GM19455 (cell line): ENCODE results near the gene ADI1.
"Not testable (repeated sequence)": the region's sequence is repeated elsewhere in the genome, so short reads cannot be mapped to it uniquely, and the experiment has no call there.

Experiments
- ATAC-seq: cut with Tn5 transposase; IDR thresholded peaks from one replicate; pipeline ENCODE4 v1.9.1; 2021; ENCODE audit not compliant: unreplicated experiment

The ADI1 gene

DNA sequence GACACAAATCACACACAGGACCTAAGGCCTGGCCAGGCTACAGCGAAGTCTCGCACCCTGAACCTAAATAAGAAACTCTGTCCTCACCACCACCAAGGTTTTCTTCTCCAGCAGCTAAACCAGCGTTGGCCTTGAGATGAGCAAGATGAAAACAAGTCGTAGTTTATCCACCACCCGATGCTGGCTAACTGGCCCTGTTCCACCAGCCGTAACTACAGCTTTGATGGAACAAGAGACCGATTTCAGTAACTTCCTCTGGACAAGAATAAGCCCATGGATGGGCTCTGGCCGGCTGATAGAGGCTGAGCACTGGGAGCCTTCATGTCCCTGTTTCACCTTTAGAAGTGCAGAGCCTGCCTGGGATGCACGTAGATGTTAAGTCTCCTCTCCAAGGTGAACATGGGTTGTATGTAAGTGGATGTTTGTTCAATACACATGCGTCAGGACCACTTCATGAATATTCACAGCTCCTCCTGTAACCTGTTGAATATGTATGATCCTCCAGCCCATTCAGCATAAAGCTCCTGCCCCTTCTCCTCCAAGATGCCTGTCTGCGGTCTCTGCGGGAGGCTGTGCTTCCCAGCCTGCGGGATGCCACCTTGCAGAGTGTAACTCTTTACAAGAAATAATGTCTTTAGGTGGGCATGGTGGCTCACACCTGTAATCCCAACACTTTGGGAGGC is 24.2 kb downstream of the ADI1 start:
- ATAC-seq: no peak

DNA sequence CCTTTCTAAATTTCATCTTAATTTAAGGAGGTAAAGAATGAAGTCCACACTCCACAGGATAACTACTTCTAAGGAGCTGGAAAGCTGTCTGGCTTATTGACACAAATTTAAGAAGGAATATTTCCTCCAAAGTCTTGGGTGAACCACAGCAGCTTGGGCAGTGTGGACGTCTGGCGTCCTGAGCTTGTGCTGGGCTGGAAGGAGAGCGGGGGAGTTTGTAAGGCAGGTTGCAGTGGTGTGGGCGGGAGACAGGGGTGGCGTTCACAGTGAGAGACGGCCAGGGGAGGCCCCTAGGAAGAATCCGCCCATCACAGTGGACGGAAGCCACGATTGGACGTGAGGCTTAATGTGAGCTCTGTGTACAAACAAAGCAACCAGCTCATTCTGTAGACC is 25.7 kb downstream of the ADI1 start:
- no peak for ATAC-seq

DNA sequence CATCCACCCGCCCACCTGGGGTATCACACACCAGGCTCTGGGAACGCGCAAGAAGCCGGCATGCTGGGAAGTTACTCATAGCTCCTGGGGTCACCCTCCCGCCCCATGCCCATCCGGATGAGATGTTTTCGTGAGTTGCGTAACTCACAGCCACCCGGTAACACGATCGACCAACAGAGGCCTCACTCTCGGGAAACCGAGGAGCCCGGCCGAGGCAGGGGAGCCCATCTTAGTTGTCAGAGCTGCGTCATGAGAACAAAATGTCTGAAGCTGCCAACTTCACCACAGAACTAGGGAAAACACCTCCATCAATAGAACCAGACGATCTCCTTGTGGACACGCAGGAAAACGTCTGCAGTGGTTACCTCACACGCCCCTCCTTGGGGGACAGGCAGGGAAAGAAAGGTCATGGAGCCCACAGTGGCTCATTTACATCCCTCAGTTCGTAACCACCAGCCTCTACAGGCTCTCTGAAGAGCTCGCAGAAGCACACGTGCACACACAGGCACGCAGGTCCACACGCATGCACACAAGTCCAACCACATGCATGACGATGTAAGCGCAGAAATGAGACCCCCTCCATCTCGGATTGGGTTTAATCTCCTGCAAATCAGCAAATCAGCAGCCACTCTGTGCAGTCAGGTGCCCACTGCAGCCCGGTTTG is 26.2 kb downstream of the ADI1 start:
- ATAC-seq: no peak

DNA sequence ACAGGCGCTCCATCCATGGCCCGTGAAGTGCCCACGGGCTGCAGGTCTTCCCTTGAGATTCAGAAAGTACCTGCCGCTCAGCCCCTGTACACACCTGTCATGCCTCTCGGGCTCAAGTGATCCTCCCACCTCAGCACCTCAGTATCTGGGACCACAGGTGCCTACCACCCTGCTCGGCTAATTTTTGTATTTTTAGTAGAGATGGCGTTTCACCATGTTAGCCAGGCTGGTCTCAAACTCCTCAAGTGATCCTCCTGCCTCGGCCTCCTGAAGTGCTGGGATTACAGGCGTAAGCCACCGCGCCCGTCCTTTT is 26.9 kb downstream of the ADI1 start:
- not testable (repeated sequence) for ATAC-seq

DNA sequence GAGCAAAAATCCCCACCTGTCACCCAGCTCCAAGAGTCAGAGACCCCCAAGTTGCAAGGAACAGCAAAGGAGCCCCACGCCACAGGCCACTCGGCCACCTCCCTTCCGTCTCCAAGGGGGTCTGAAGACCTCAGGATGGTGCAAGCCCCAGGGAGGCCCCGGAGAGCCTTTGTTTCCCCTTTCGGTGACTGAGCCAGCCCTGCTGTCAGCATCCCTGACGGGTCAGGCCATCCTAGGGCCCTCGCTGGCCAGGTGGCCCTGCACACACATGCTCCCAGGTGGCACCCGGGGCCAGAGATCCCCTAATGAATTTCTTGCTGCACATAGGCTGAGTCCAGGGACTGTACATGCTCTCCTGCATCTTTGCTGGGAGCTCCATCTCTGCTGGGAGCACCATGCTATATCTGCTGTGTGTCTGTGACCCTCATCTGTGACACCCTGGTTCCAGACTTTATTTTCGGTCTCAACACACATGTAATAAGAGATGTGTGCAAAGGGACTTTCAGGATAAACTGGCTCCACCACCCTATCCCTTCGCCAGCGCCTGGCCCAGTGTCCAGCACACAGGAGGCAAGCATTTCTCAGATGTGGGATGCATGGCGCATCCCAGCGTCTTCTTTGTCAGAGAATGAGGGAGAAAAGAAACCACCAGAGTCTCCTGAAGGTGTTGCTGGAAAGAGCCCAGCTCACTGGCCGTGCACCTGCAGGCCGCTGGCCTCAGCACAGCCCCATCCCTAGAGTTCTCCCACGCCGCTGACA is 27.4 kb downstream of the ADI1 start:
- no peak for ATAC-seq

DNA sequence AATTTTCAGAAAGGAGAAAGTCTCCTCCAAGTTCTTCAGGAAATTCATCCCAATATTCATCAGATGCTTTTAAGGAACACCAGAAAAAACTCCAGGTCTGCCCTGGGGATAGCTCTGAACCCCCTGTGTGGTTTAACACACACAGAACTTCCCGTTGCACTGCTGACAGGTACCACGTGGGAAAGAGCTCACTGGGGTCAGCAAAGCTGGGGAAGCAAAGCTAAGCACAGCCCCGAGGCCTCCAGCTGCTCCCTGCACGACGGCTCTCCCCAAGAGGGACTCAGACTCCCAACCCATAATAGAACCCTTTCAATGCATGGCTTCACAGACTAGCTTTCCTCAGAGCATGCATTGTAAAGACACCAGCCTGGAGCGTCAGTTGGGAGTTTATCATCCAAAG is 28.0 kb downstream of the ADI1 start:
- no peak for ATAC-seq

DNA sequence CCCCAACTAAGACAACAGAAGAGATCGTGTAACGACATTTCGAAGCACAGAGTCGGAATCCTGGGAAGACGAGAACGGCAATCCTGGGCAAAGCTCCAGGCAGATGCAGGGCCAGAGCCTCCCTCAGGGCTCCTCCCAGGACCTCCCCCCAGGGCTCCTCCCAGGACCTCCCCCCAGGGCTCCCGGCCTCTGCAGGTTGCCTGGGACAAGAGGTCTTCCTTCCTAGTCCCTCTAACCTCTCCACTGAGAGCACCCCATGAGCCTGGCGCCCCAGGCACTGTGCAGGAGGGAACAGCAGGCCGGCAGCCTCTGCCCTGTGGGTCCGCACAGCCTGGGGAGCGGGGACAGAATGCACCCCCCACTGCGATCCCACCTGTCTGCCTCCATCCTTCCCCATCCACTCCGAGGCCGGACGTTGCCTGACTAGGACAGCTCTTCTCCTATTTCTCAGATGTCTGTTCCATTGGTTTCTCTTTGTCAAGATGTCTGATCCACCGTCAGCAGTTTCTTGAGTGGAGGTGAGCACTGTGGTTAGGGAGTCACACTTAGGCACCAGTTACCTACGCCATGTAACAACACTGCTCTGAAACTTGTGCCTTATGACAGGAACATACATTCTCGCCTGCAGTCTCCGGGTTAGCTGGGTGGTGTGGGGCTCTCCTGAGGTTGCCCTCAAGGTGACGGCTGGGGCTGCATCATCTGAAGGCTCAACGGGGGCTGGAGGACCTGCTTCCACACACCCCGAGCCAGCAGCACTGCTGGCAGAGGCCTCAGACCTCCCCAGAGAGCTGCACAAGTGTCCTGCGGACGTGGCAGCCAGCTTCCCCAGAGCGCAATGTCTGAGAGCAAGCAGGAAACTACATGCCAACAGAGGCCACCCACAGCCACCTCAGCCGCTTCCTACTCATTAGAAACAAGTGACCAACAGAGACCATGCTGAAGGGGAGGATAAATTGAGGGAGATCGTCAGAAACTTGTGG is 28.9 kb downstream of the ADI1 start:
- no peak for ATAC-seq

DNA sequence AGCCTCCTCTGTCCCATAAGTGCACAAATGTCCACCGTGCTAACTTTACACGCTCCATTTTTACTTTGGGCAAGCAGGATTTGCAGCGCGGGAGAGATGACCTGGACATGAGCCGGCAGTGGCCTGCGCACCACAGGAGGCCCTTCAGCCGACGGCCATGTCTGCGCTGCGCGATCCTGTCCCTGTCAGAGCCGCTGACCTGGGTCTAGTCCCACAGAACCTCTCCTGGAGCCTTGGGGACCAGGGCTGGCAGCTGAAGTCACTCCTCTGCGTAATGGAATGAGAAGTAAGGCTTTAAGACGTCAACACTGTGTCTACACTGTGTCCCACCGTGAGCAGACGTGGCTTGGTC is 29.6 kb downstream of the ADI1 start:
- no peak for ATAC-seq

DNA sequence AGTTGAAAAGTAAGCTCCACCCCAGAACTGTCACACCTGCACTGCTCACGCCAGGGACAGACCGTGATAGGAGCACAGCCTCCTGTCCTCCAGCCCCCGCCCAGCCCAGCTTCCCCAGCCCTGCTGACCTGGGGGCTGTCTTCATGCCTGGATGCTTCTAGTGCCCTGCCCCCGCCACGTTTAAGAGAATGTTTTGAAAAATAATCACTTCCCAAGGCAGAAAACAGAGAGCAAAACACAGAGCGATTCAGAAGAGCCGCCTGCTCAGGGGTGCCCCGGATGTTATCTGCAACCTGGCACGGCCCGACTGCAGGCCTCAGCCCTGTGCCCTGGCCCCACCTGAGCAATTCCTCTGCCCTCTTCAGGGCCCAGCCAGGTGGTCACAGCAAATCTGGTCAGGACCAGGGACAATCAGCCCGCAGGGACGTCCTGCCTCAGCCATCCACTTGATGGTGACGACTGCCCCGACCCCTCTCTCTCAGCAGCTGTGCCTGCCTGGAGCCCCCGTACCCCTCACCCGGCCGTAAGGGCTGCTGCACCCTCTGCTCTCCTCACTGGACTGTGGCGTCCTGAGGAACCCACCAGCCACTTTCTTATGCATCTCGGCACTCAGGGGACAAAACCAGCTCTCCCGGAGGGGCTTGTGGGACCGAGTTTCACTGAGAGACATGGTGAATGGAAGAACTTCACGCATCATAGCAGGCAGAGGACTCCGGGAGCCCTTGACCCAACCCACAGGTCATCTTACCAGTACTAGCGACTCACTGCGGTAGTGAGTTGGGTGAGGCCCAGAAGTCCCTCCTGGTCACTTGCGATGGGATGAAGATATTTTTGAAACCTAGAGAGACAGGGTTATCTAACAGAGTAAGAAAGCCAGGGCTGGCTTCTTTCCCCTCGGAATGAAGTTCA is 30.2 kb downstream of the ADI1 start:
- no peak for ATAC-seq

DNA sequence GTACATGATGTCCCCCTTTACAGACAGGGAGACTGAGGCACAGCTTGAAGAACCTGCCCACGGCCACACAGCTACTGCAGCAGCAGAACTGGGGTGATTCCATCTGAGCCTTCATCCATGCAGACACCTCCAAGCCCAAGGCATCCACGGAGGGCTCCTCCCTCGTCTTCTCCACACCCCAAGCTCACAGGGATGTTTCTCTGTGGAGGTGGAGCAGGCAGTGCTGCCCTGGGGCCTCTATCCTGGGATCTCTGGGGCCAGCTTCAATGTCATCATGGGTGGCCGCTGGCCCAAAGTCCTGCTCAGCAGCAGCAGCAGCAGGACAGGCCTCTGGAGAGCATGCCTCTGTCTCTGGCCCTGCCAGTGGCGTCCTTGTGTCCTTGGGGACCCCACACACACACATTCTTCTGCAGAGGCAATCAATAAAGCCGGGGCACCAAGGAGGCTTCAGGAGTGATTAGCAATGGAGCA is 31.2 kb downstream of the ADI1 start:
- ATAC-seq: no peak

DNA sequence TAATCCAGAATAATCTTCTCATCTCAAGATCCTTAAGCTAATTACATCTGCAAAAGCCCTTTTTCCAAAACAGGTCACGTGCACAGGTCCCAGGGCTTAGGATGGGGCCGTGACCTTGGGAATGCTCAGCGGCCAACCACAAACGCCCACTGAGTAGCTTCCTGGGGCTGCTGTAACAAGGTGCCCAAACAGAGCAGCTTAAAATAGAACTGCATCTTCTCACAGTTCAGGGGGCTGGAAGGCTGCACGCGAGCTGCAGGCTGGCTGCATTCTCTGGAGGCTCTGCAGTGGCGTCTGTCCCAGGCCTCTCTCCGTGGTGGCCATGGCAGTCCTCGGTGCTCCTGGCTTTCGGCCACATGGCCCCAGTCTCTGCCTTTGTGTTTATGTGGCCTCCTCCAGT is 31.9 kb downstream of the ADI1 start:
- ATAC-seq: no peak

DNA sequence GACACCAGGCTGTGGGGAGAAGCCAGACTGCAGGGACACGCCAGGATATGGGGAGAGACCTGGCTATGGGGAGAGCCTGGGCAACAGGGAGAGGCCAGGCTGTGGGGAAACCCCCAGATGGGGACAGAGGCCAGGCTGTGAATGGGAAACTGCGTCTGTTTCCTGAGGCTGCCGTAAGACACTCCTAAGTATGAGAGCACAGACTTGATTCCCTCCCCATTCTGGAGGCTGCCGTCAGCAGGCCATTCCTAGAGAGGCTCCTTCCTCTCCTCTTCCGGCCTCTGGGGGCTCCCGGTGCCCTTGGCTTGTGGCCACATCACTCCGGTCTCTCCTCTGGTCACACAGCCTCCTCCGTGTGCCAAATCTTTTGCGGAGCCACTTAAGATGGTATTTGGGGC is 32.3 kb downstream of the ADI1 start:
- no peak for ATAC-seq

DNA sequence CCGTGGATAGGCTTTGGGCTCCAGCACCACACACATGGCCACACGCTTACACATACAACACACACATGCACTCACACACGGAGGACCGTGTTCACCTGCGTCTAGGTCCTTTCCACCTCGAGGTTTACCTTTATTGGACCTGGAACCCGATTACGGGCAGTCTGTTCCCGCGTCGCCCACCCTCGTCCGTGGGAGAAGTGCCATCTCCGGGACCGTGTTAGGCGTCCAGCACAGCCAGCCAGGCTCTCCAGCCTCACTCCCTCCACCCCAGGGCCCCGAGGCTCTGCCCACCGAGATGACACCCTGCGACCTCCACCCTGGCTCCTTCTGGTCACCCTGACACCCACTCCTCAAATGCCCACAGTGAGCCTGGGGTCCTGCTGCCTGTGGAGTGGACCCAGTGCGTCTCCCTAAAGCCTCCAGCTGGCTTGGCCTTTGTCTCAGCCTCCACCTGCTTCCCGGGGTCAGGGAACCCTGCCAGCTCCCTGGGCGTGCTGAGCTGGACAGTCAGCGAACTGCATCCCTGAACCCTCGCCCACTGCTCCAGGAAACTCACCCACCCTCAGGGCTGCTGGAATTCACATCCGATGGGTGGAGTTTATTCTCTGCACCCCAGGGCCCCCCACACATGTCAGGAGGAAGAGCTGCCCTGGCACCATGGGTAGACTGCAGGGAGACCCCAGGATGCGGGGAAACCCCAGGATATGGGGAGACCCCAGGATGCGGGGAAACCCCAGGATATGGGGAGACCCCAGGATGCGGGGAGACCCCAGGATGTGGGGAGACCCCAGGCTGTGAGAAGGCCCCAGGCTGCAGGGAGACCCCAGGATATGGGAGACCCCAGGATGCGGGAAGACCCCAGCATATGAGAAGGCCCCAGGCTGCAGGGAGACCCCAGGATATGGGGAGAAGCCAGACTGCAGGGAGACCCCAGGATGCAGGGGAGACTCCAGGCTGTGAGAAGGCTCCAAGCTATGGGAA is 33.0 kb downstream of the ADI1 start:
- no peak for ATAC-seq

DNA sequence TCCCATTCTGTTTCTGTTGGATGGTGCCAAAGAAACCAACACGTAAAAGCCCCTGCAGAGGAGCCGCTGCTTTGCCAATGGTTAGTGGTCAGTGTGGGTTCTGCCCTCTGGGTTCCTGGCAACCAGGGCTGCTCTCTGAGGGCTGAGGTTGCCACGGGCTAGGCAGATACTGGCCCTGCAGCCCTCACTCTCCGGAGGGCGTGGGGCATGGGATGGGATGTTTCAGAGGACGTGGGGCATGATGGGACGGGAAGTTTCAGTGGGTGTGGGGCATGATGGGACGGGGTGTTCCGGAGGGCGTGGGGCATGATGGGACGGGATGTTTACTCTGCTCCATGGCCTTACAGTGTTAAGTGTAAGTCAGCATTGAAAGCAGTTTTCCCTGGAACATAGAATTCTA is 34.2 kb downstream of the ADI1 start:
- no peak for ATAC-seq

DNA sequence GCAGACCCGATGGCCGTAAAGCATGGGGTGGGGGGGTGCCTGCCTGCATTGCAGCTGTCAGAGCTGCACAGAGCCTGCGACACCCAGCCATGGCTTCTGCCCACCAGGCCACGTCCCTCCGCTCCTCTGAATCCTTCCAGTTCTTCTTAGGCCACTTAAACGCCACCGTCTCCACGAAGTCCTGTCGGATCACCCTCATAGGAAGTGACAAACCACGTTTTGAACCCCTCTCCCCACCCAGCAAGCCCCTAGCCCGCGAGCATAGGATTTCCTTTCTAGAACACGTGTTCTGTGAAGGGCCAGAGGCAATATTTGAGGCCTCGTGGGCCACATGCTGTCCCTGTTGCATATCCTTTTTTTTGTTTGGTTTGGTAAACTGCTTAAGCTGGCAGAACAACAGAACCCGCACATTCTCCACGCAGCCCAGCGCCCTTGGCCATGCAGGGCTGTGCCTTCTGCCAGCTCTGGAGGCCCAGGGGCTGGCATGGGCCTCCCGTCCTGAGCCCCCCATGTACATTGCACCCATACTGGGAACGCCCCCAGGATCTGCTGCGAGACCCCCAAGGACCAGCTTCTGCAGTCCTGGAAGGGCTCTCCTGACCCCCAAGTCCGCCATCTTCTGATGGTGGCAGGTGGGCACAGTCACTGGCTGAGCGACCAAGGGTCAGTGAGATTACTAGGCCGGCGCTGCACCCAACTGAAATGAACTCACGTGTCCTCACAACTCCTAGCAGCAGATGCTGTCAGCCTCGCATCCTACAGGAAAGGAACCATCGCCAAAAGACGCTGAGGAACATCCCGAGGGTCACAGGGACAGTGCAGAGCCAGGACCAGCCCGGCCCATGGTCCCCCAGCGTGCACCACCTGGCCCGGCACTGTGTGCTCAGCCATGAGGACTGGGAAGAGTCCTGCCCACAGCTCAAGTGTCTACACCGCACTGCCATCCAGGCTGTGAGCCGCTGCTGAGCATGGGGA is 35.1 kb downstream of the ADI1 start:
- ATAC-seq: no peak

DNA sequence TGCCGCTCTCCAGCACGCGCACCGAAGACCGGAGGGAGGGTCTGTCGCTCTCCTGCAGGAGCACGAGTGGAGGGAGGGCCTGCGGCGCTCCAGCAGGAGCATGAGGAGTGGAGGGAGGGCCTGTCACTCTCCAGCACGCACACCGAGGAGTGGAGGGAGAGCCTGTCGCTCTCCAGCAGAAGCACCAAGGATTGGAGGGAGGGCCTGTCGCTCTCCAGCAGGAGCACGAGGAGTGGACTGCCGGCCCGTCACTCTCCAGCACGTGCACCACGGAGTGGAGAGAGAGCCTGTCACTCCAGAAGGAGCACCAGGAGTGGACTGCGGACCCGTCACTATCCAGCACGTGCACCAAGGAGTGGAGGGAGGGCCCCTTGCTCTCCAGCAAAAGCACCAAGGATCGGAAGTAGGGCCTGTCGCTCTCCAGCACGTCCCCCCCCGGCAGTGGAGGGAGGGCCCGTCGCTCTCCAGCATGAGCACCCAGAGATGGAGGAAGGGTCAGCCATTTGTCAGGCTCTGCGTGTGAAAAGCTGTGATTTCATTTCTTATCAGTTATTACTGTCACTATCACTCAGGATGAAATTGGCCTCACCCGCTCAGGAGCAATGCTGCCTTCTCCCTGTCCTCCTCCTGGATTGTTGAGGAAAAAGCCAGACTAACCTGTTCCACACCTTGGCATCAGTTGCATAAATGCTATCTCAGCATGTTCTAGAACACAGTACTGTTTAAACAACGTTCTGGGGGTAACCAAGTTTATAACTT is 35.9 kb downstream of the ADI1 start:
- no peak for ATAC-seq

DNA sequence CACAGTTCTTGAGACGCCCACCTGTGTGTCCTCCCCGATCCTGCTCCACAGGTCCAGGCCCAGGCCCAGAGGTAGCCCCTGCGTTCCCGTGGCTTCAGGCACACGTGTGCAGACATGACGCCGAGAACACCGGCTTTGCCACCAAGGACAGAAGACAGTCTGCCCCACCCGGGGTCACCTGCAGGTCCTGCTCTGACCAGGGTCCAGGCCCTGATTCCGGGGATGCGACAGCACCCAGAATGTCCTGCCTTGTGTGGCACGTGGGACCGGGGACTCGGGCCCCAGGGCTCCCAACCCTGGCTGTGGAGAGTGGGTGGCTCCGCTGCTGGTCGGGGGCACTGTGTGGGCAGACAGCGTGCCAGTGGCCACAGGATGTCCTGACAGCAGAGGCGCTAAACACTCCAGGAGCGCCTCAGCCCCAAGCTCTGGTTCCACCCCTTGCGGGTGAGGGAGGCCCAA is 36.9 kb downstream of the ADI1 start:
- no peak for ATAC-seq
